22Rv1 (cell line): ENCODE measurements around the gene MAGI2.

Experiments used
- H3K27ac ChIP-seq: fragments of 450-650 bp; 2 replicates; pipeline ENCODE4 v1.5.1; 2017
- ZFX ChIP-seq: fragments of 450-650 bp; IDR thresholded peaks from 2 replicates; pipeline ENCODE4 v1.6.1; 2017; ENCODE audit warnings: antibody characterized with exemption, borderline replicate concordance
- TF ChIP-seq, protein P1 (sequence below): fragments of 450-650 bp; IDR thresholded peaks from 2 replicates; pipeline ENCODE4 v1.5.1; 2017; ENCODE audit warnings: mild to moderate bottlenecking

The MAGI2 gene

DNA sequence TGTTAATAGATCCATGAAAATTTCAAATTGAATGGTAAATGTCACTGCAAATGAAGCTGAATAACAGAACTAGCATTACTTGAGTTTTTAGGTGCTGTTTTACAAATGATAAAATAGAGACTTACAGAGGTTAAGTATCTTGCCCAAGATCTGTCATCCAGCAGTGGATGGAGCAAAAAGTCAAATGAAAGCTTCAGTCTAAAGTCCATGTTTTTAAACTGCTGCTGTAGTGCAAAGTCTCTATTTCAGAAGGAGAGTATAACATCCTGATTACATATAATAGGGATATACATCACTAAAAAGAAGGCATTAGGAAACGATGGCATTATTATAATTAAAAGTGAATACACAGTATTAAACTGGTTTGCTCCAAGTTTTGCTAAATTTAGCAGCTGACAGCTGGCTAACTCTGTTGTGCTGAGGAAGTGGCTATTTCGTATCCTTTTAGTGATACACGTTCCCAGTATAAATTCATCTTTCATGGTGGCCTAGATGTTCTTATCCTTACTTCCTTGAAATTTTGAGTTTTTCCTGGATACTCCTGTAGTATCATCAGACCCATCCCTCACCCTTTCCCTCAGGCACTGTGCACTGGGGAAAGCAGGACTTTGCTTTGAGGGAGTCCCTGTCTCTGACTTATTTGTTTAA lies 603.2 kb downstream of the MAGI2 start:
- TF ChIP-seq, protein P1, sequence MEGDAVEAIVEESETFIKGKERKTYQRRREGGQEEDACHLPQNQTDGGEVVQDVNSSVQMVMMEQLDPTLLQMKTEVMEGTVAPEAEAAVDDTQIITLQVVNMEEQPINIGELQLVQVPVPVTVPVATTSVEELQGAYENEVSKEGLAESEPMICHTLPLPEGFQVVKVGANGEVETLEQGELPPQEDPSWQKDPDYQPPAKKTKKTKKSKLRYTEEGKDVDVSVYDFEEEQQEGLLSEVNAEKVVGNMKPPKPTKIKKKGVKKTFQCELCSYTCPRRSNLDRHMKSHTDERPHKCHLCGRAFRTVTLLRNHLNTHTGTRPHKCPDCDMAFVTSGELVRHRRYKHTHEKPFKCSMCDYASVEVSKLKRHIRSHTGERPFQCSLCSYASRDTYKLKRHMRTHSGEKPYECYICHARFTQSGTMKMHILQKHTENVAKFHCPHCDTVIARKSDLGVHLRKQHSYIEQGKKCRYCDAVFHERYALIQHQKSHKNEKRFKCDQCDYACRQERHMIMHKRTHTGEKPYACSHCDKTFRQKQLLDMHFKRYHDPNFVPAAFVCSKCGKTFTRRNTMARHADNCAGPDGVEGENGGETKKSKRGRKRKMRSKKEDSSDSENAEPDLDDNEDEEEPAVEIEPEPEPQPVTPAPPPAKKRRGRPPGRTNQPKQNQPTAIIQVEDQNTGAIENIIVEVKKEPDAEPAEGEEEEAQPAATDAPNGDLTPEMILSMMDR, result no peak
- TF ChIP-seq ZFX, result no peak
- no peak overlapping the region for H3K27ac ChIP-seq

DNA sequence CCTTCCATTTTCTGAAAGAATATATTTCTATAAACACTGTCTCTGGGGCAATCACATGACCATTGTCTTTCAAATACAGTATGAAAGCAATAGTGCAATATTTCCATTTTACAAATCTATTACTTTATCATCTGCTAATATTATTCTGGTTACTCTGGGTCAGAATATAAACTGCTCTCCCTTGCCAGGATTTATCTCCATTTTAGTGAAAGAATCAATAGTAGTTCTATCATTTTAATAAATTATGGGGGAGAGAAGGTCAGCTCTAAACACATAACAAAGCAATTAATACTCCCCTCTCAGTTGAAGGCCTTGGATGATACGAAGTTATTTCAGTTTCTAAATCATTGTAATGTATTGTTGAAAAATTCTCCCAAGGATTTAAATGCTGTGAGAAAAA lies 608.3 kb downstream of the MAGI2 start:
- no peak overlapping the region for H3K27ac ChIP-seq
- no peak for TF ChIP-seq ZFX

DNA sequence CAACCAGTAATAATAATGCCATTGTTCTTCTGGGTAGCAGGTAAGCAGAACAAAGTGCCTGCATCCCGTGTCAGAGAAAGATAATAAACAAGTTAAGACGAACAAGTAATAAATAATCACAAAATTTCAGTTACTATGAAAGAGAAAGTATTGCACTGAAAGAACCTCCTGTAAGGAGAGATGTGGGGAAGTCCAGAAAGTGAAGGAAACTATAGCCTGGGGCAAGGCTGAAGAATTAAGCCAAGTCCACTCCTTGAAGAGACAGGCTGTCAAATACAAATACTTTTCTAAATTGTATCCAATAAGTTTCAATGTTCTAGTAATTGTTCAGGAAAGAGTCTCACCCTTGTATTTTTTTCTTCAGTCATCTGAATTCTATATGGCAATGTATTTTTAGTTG lies 611.4 kb downstream of the MAGI2 start:
- TF ChIP-seq, protein P1, result no peak
- TF ChIP-seq ZFX, result no peak
- H3K27ac ChIP-seq, result no peak overlapping the region

DNA sequence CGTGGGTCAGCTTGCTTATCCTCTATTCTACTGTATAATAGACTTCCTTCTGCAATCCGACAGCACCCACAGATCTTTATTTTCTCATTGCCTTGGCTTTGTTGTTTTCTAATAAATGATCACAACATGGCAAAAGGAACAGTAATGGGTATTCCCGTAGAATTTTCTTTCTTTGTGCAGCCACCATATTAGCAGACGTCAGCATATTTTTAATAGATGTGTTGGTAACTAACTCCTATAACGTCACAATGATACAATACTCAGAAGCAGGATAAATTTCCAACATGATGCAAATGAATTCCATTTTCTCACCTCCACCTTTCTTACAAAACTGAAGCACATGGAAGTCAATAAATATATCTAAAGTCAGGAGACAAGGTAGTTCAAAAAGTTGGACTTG lies 617.6 kb downstream of the MAGI2 start:
- no peak for TF ChIP-seq ZFX
- TF ChIP-seq, protein P1, result no peak
- no peak overlapping the region for H3K27ac ChIP-seq

DNA sequence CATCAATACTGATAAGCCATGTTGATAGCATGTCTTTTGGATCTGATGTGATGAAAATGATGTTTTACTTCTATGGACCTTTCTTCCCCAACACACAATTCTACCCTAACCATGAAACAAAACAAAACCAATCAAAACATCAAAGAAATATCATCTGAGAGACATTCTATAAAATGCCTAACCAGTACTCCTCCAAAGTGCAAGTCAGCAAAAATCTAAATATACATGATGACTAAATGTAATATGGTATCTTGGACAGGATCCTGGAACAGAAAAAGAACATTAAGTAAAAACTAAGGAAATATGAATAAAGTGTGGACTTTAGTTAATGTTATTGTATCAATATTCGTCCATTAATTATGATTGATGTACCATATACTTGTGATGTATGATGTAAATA lies 625.1 kb downstream of the MAGI2 start:
- TF ChIP-seq ZFX, result no peak
- H3K27ac ChIP-seq, result no peak overlapping the region

DNA sequence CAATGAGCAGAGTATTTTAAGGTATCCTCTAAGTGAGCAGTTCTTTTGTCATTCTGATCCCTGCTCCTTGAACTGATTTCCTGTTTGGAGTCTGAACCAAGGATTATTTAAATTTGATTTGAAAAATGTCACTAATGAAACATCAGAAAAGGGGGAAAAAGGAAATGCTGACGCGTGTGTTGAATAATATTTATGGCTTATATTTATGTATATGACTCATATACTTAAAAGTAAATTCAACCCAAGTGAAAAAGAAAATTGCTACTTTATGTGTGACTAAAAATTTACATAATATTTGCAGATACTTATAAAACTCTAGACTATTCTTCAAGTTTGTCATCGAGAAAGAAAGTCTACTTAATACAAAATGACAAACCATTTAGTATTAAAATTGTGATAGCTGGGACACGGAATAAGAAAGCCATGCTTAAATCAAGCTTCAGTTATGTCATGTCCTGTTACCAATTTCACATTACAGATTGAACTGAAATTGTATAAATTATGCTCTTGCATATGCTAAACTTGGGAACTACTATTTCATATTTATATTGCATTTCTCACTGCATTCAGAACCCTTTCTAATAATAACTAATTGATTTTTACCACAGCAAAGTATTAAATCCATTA lies 649.9 kb downstream of the MAGI2 start:
- TF ChIP-seq ZFX, result no peak
- TF ChIP-seq, protein P1, result no peak
- H3K27ac ChIP-seq, result no peak overlapping the region

DNA sequence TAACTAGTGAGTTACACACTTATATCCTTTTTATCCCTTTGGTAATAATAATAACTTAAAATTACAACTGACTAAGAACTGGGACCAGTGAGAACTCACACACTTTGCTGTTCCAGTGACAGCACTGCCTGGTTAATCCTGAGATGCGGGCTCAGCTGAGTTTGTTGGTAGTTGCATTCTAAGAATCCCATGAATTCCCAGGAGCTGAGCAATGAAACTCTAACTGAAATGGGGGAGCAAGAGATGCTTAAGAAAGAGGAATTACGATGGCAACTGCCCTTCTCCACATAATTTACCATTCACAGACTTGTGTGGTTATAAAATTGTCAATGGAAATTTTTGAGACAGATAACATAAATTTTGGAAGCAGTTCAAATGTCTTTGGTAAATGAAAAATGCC lies 659.4 kb downstream of the MAGI2 start:
- TF ChIP-seq ZFX, result no peak
- TF ChIP-seq, protein P1, result no peak
- no peak overlapping the region for H3K27ac ChIP-seq

DNA sequence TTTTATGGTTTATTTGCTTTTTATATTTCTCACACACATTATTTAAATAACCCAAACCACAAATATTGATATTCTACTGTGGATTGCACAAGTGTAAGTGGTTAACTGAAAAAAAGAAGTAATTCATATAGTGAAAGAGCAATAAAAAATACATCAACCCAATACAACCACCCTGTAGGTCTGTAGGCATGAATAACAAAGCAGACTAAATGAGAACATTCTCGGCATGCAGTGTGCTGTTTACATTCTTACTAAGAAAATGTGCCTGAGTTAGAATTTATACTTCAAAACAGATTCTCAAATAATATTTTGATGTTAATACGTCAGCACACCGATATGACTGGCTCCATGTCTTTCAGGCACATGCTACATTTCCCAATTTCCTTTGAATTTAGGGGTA lies 660.8 kb downstream of the MAGI2 start:
- TF ChIP-seq, protein P1, result no peak
- TF ChIP-seq ZFX, result no peak
- H3K27ac ChIP-seq, result no peak overlapping the region
